H1 (cell line): Measurements from ENCODE around the gene ATP2B3. TPM values are rescaled to one million over a fixed set of nuclear protein-coding genes. Genes with fewer than 3 reads are reported as not detected.

Source experiments
- MAFK ChIP-seq: IDR thresholded peaks from 2 replicates; pipeline ENCODE4 v1.6.1; 2012; ENCODE audit warnings: low read depth, mild to moderate bottlenecking, improper control_type of control experiment, low read length
- TAF1 ChIP-seq: IDR thresholded peaks from 2 replicates; pipeline ENCODE4 v1.6.1; 2011; ENCODE audit warnings: mild to moderate bottlenecking, low read depth, low read length
- polyA plus RNA-seq, 7 experiments: library from polyadenylated mRNA; depleted of rRNA in 3 of 7; stranded (reverse) in 5 of 7; unstranded in 2 of 7; fragments of >200 nt in 5 of 7; fragments of 200-250 nt in 2 of 7; gene quantifications; 1 replicate in 5 of 7; 2 replicates in 1 of 7; 4 replicates in 1 of 7; pipeline versions ENCODE4 v1.2.1 to v1.2.3, GENCODE V29; 2011 to 2013; ENCODE audit warnings: missing spikeins in 2 of 7, mixed read lengths in 2 of 7
- total RNA-seq: library from RNA; stranded (reverse); fragmentation: NEBNext Ultra II Directional; extraction: Animal tissue kit (Norgen Biotek cat#: 25700); gene quantifications from 2 replicates; pipeline ENCODE4 v1.2.1, GENCODE V29; 2021
- TF ChIP-seq, protein P1 (sequence below): IDR thresholded peaks from 2 replicates; pipeline ENCODE4 v1.6.1; 2012; ENCODE audit warnings: low read length, inconsistent platforms

The ATP2B3 gene
- total and polyA plus RNA-seq, 2 of the 8 experiments (the other 6 are each of a cell fraction or from before 2014, with no cell fraction given): 0.14 to 0.19 TPM

DNA sequence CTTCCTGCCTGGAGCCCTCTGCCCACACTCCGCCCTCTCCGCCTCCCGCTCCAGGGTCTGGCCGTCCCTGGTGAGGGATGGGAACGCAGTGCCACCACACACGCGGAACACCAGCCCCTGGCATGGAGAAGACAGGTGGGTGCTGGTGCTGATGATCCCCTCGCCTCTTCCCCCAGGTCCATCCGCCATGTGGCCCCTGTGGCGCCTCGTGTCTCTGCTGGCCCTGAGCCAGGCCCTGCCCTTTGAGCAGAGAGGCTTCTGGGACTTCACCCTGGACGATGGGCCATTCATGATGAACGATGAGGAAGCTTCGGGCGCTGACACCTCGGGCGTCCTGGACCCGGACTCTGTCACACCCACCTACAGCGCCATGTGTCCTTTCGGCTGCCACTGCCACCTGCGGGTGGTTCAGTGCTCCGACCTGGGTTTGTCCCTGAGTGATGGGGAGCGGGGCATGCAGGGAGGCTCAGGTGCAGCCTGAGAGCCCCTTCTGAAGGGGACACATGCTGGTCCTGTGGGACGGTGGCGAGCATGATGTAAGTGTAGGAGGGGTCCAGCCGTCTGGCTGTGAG lies 12.9 kb upstream of the ATP2B3 start (continued):
- TF ChIP-seq, protein P1, sequence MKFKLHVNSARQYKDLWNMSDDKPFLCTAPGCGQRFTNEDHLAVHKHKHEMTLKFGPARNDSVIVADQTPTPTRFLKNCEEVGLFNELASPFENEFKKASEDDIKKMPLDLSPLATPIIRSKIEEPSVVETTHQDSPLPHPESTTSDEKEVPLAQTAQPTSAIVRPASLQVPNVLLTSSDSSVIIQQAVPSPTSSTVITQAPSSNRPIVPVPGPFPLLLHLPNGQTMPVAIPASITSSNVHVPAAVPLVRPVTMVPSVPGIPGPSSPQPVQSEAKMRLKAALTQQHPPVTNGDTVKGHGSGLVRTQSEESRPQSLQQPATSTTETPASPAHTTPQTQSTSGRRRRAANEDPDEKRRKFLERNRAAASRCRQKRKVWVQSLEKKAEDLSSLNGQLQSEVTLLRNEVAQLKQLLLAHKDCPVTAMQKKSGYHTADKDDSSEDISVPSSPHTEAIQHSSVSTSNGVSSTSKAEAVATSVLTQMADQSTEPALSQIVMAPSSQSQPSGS: no peak
- TF ChIP-seq TAF1 (no peak), MAFK (no peak)
